Measurements from ENCODE around the gene FXYD5. TPM values are rescaled to one million over a fixed set of nuclear protein-coding genes. Genes with fewer than 3 reads are reported as not detected.
A peak's percentile ranks its signal among the peaks of the same experiment; 100 is the strongest.

The FXYD5 gene
- total and polyA plus RNA-seq, 9 of the 15 experiments (the other 6 are each of a cell fraction or from before 2014, with no cell fraction given) = 104 to 537 (median 174) TPM

DNA sequence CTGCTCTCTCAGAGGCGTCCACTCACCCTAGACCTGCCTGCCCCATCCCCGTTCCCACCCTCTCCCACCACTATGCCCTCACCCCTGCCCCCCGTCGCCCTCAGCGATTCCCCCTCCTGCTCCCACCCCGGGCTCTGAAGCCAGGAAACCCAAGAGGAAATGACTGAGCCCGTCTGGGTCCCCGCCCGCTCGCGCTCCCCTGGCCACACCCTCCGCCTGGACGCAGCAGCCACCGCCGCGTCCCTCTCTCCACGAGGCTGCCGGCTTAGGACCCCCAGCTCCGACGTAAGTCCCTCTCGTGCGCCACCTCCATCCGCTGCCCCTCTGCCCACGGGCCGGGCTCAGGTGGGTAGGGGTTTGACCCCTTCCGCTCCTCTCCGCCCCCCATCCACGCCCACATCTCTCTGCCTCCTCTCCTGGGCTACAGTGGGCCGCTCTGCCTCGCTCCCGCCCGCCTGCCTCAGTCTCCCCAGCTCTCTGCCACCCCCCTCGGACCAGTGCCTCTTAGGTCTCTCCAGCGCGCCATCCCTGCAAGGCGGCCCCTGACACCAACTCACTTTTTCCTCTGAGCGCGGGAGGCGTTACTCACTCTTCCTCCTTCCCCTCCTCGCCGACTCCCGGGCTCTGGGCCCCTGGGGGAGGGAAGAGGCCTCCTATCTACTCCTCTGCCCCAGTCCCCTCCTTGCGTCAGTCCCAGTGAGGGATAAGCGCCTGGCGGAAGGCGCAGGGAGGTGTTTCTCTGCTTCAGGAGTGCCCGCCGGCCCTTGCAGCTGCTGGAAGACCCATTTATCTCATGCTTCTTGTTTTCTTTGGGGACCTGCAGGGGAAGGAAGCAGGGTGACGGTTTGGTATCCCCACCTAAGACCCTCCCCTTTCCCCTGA lies at the start of gene FXYD5 (continued):
- TF ChIP-seq, protein P1, sequence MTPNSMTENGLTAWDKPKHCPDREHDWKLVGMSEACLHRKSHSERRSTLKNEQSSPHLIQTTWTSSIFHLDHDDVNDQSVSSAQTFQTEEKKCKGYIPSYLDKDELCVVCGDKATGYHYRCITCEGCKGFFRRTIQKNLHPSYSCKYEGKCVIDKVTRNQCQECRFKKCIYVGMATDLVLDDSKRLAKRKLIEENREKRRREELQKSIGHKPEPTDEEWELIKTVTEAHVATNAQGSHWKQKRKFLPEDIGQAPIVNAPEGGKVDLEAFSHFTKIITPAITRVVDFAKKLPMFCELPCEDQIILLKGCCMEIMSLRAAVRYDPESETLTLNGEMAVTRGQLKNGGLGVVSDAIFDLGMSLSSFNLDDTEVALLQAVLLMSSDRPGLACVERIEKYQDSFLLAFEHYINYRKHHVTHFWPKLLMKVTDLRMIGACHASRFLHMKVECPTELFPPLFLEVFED (CRISPR knock-in tag; conservative IDR thresholded peaks at IDR 0.05) = peak; percentile 84; the same call in 1 of the 2 replicates
- TF ChIP-seq, protein P2, sequence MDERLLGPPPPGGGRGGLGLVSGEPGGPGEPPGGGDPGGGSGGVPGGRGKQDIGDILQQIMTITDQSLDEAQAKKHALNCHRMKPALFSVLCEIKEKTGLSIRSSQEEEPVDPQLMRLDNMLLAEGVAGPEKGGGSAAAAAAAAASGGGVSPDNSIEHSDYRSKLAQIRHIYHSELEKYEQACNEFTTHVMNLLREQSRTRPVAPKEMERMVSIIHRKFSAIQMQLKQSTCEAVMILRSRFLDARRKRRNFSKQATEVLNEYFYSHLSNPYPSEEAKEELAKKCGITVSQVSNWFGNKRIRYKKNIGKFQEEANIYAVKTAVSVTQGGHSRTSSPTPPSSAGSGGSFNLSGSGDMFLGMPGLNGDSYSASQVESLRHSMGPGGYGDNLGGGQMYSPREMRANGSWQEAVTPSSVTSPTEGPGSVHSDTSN (CRISPR knock-in tag; IDR thresholded peaks at IDR 0.05; ENCODE audit: low read depth) = no peak
- TF ChIP-seq, protein P2 (tag; conservative IDR thresholded peaks at IDR 0.05; ENCODE audit: low read depth) = 0 out of 2 replicates have a peak, but pooled peaks have one; percentile 6
- TF ChIP-seq PCBP1 (IDR thresholded peaks at IDR 0.05; ENCODE audit: low read depth, low read length, poor library complexity, severe bottlenecking) (no peak), ZNF57 (CRISPR knock-in tag; IDR thresholded peaks at IDR 0.05) (0 out of 2 replicates have a peak, but pooled peaks have one; percentile 31), TAF1 (IDR thresholded peaks at IDR 0.05; ENCODE audit: control insufficient read depth, extremely low read depth, insufficient read depth, low read length, severe bottlenecking) (peak; percentile 62), NCOR1 (IDR thresholded peaks at IDR 0.05) (peak; percentile 28), CREB1 (IDR thresholded peaks at IDR 0.05) (0 out of 2 replicates have a peak, but pooled peaks have one; percentile 33), CREB1 (CRISPR knock-in tag; IDR thresholded peaks at IDR 0.05) (0 out of 2 replicates have a peak, but pooled peaks have one; percentile 39), PHF21A (IDR thresholded peaks at IDR 0.05; ENCODE audit: borderline replicate concordance, low read depth) (peak; percentile 81; the same call in 1 of the 2 replicates), POLR2AphosphoS2 (IDR thresholded peaks at IDR 0.05; ENCODE audit: low read length) (peak; percentile 41; the same call in 1 of the 2 replicates)
- TF ChIP-seq, protein P3, sequence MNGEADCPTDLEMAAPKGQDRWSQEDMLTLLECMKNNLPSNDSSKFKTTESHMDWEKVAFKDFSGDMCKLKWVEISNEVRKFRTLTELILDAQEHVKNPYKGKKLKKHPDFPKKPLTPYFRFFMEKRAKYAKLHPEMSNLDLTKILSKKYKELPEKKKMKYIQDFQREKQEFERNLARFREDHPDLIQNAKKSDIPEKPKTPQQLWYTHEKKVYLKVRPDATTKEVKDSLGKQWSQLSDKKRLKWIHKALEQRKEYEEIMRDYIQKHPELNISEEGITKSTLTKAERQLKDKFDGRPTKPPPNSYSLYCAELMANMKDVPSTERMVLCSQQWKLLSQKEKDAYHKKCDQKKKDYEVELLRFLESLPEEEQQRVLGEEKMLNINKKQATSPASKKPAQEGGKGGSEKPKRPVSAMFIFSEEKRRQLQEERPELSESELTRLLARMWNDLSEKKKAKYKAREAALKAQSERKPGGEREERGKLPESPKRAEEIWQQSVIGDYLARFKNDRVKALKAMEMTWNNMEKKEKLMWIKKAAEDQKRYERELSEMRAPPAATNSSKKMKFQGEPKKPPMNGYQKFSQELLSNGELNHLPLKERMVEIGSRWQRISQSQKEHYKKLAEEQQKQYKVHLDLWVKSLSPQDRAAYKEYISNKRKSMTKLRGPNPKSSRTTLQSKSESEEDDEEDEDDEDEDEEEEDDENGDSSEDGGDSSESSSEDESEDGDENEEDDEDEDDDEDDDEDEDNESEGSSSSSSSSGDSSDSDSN (IDR thresholded peaks at IDR 0.05; ENCODE audit: borderline replicate concordance in 1 of 2, low read depth in 2 of 2, low read length in 2 of 2) = peak; percentile 93 to 97; a peak in 3 of 4 replicates
